Measurements from ENCODE around the gene DENND1A. TPM values are rescaled to one million over a fixed set of nuclear protein-coding genes. Genes with fewer than 3 reads are reported as not detected.

The DENND1A gene
- total and polyA plus RNA-seq, 12 donors: 7.3 to 36.7 (median 19.6) TPM

DNA sequence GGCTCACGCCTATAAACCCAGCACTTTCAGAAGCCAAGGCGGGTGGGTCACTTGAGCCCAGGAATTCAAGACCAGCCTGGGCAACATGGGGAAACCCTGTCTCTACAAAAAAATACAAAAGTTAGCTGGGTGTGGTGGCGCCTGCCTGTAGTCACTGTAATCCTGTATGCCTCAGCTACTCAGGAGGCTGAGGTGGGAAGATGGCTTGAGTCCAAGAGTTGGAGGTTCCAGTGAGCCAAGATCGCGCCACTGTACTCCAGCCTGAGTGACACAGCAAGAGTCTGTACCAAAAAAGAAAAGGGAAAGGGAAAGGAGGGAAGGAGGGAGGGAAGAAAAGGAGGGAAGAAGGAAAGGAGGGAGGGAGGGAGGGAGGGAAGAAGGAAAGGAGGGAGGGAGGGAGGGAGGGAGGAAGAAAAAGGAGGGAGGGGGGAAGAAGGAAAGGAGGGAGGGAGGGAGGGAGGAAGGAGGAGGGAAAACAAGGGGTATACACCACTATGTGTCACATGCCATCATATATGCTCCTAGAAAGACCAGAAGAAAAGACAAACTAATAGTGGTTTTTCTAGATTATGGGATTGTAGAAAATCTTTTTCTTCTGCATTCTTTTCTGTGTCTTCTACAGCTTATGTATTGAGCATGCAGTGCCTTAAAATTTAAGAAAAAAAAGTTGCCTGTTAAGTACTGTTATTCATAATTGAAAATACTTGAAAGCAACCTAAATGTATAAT, 240.1 kb downstream of the DENND1A start:
- WGBS, 4 donors: 94 to 97% (median 96%) methylated on average over 5 of the region's 5 CpGs
- no peak for TF ChIP-seq POLR2A (IDR thresholded peaks at IDR 0.05)
- TF ChIP-seq, protein P1, sequence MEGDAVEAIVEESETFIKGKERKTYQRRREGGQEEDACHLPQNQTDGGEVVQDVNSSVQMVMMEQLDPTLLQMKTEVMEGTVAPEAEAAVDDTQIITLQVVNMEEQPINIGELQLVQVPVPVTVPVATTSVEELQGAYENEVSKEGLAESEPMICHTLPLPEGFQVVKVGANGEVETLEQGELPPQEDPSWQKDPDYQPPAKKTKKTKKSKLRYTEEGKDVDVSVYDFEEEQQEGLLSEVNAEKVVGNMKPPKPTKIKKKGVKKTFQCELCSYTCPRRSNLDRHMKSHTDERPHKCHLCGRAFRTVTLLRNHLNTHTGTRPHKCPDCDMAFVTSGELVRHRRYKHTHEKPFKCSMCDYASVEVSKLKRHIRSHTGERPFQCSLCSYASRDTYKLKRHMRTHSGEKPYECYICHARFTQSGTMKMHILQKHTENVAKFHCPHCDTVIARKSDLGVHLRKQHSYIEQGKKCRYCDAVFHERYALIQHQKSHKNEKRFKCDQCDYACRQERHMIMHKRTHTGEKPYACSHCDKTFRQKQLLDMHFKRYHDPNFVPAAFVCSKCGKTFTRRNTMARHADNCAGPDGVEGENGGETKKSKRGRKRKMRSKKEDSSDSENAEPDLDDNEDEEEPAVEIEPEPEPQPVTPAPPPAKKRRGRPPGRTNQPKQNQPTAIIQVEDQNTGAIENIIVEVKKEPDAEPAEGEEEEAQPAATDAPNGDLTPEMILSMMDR (IDR thresholded peaks at IDR 0.05): no peak

DNA sequence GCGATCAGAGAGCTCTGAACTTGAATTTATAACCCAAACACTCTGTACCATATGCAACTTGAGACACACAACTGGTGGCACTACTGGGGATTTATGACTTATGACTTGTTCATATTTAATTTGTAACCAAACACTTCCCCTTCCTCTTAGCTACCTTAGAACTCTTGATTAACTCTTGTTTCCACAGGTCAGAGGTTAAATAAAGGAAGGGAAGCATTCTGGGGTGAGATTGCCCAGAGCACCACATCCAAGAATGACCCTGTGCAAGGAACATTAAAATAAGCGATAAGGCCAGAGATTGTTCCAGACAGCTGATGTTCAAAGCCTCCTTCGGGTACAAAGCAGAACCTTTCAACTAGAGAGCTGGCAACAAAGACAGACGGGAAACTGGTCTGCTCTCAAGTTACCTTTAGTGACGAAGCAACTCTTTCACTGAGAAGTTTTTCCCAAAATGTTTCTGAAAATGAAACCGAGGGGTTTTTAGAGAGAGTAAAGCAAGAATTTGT, 242.6 kb downstream of the DENND1A start:
- intact Hi-C loops (cut with DNase I): no loop called here
- Histone ChIP-seq H3K9me3 (replicated peaks in 1 of 3) (no peaks in the 10 kb centered on the region), H3K4me1 (replicated peaks in 1 of 2) (peaks cover 9 to 11% of the 10 kb centered on the region in 2 donors), H3K27ac (no peak overlapping the region), H3K27me3 (no peaks in the 10 kb centered on the region), H3K36me3 (replicated peaks in 1 of 2) (no peaks in the 10 kb centered on the region), H3K4me3 (no peak overlapping the region)
- WGBS, 4 donors: 64 to 75% (median 73%) methylated on average over 6 of the region's 6 CpGs
- no peak for DNase-seq
- no peak for TF ChIP-seq POLR2A (IDR thresholded peaks at IDR 0.05)
- TF ChIP-seq, protein P1 (IDR thresholded peaks at IDR 0.05): no peak

More for the DNA sequence above, 240.1 kb downstream of the DENND1A start:
- H3K27me3 ChIP-seq: no peaks in the 10 kb centered on the region
- DNase-seq: no peak
- no peak overlapping the region for H3K27ac ChIP-seq
- intact Hi-C loops (cut with DNase I): no loop called here
- H3K36me3 ChIP-seq (replicated peaks in 1 of 2): no peaks in the 10 kb centered on the region
- peaks cover 9 to 11% of the 10 kb centered on the region in 2 donors for H3K4me1 ChIP-seq (replicated peaks in 1 of 2)
- H3K9me3 ChIP-seq (replicated peaks in 1 of 3): no peaks in the 10 kb centered on the region
- no peak overlapping the region for H3K4me3 ChIP-seq

DNA sequence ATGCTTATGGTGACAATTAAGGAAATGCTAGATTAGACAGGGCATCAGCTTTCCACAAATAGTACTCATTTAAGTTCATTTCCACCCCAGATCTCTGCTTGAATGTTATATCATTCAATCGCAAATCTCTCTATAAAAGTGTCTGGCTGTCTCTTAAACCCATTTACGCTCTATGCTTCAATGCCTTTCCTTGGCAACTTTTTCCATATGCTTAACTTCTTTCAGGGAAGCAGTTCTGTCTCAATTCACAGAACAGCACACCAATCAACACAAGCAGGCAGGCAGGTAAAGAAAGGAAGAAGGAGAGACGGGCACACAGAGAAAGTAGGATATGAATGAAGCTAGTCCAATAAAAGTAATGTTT, 243.1 kb downstream of the DENND1A start:
- Histone ChIP-seq H3K36me3 (replicated peaks in 1 of 2) (no peaks in the 10 kb centered on the region), H3K9me3 (replicated peaks in 1 of 3) (no peaks in the 10 kb centered on the region), H3K27me3 (no peaks in the 10 kb centered on the region), H3K4me1 (replicated peaks in 1 of 2) (peaks cover 9 to 11% of the 10 kb centered on the region in 2 donors), H3K4me3 (no peak overlapping the region), H3K27ac (no peak overlapping the region)
- intact Hi-C loops (cut with DNase I): no loop called here
- no peak for DNase-seq
- WGBS, 4 donors: 85 to 94% (median 90%) methylated on average over 3 of the region's 3 CpGs
- no peak for TF ChIP-seq POLR2A (IDR thresholded peaks at IDR 0.05)
- TF ChIP-seq, protein P1 (IDR thresholded peaks at IDR 0.05): no peak

DNA sequence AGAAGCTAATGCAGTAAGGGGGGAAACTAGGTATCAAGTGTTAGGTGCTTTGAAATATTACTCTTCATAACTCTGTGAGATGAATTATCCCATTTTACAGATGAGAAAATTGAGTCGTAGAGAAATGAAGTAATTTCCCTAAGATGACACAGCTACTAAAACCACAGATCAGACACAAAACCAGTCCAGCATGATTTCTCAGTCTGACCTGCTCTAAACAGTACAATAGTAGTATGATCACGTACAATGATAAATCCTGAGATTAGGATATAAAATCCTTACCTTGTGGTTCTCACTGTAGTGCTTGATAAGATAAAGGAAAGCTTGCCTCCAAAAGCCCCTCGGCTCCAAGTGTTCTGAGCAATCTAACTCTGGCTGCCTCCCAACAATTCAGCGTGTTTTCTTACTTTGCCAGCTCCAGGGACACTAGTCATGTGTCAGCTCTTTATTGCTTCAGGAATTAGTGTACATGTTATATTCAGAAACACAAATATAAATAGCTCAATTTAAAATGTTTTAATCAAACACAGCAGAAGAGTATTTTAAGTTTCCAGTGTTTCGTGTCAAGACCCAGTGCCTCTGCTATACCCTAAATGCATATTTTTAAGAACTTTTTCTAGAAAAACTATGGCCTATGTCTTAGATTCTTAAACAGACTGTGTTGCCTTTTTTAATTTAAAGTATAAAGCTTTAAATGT, 243.6 kb downstream of the DENND1A start:
- H3K4me1 ChIP-seq (replicated peaks in 1 of 2): peaks cover 9 to 11% of the 10 kb centered on the region in 2 donors
- 48 to 61% (median 50%) methylated on average over 5 of the region's 5 CpGs for WGBS, 4 donors
- peak; percentile 52 to 75 (median 64) for DNase-seq
- H3K9me3 ChIP-seq (replicated peaks in 1 of 3): no peaks in the 10 kb centered on the region
- H3K36me3 ChIP-seq (replicated peaks in 1 of 2): no peaks in the 10 kb centered on the region
- TF ChIP-seq, protein P1 (IDR thresholded peaks at IDR 0.05): no peak
- no peak for TF ChIP-seq POLR2A (IDR thresholded peaks at IDR 0.05)
- H3K27ac ChIP-seq: no peak overlapping the region
- H3K27me3 ChIP-seq: no peaks in the 10 kb centered on the region
- intact Hi-C loops (cut with DNase I): no loop called here
- H3K4me3 ChIP-seq: no peak overlapping the region

All from adrenal gland (tissue), 12 donors.